ENCODE results near the gene HEPACAM2. TPM values are rescaled to one million over a fixed set of nuclear protein-coding genes. Genes with fewer than 3 reads are reported as not detected.

The HEPACAM2 gene
- total and polyA plus RNA-seq, 2 of the 4 experiments (the other 2 are of a cell fraction) = under 0.01 to 0.05 TPM

- Histone ChIP-seq H3K79me1 (ENCODE audit: low read depth in 1 of 2, low read length in 2 of 2) (no peaks in the 10 kb centered on the region), H3K56ac (ENCODE audit: extremely low read depth, insufficient read depth, low read length) (no peak overlapping the region), H3K27me3 (ENCODE audit: control insufficient read depth, insufficient read depth, low read length) (no peaks in the 10 kb centered on the region), H3K23ac (ENCODE audit: low read depth, low read length) (no peak overlapping the region), H3K27ac (ENCODE audit: insufficient read depth, low read length) (no peak overlapping the region), H4K20me1 (ENCODE audit: insufficient read depth, low read length) (no peaks in the 10 kb centered on the region), H4K8ac (ENCODE audit: low read depth in 2 of 2, low read length in 2 of 2) (no peak overlapping the region), H3K4me3 (ENCODE audit: insufficient read depth, low read depth, low read length) (no peak overlapping the region), H2BK15ac (ENCODE audit: low read depth, low read length) (no peak overlapping the region), H4K5ac (ENCODE audit: low read depth, low read length) (no peak overlapping the region), H3K4me2 (ENCODE audit: low read depth, low read length) (no peak overlapping the region), H3K36me3 (ENCODE audit: control insufficient read depth, insufficient read depth, low read length) (no peaks in the 10 kb centered on the region), H2AFZ (replicated peaks; ENCODE audit: low read length, poor library complexity) (no peak overlapping the region), H2AK9ac (replicated peaks; ENCODE audit: low read depth, low read length, poor library complexity) (no peak overlapping the region), H3K18ac (ENCODE audit: low read depth, low read length) (no peak overlapping the region), H3K4ac (ENCODE audit: low read depth, low read length) (no peak overlapping the region), H3K14ac (replicated peaks; ENCODE audit: low read depth, low read length) (no peak overlapping the region), H2BK20ac (ENCODE audit: low read depth, low read length) (no peak overlapping the region), H4K91ac (ENCODE audit: insufficient read depth, low read depth, low read length) (no peak overlapping the region), H2BK120ac (ENCODE audit: low read depth, low read length) (no peak overlapping the region), H3K4me1 (ENCODE audit: control insufficient read depth, insufficient read depth, low read length) (no peaks in the 10 kb centered on the region), H3K9ac (ENCODE audit: low read depth, low read length) (no peak overlapping the region), H2BK5ac (ENCODE audit: low read depth, low read length, poor library complexity, severe bottlenecking) (no peak overlapping the region), H3K9me3 (ENCODE audit: control insufficient read depth, insufficient read depth, low read length) (no peaks in the 10 kb centered on the region), H2AK5ac (ENCODE audit: low read depth, low read length) (no peak overlapping the region), H3K9me1 (ENCODE audit: insufficient read depth, low read length) (no peaks in the 10 kb centered on the region)
- TF ChIP-seq MAFK (IDR thresholded peaks at IDR 0.05; ENCODE audit: low read depth, low read length) (no peak), RFX5 (IDR thresholded peaks at IDR 0.05; ENCODE audit: low read depth, low read length) (no peak), POLR2A (IDR thresholded peaks at IDR 0.05; ENCODE audit: low read depth, low read length) (no peak), FOS (IDR thresholded peaks at IDR 0.05; ENCODE audit: low read depth, low read length) (no peak), BHLHE40 (IDR thresholded peaks at IDR 0.05; ENCODE audit: low read depth, low read length) (no peak), SMC3 (IDR thresholded peaks at IDR 0.05; ENCODE audit: low read depth, low read length) (no peak), CEBPB (IDR thresholded peaks at IDR 0.05; ENCODE audit: low read depth, low read length) (no peak), USF2 (IDR thresholded peaks at IDR 0.05; ENCODE audit: low read depth, low read length) (no peak), ELK1 (IDR thresholded peaks at IDR 0.05; ENCODE audit: borderline replicate concordance, low read depth, low read length) (no peak), RAD21 (IDR thresholded peaks at IDR 0.05; ENCODE audit: low read length) (no peak), MXI1 (IDR thresholded peaks at IDR 0.05; ENCODE audit: borderline replicate concordance, low read depth, low read length) (no peak), RCOR1 (IDR thresholded peaks at IDR 0.05; ENCODE audit: insufficient replicate concordance, low read length) (no peak), MAZ (IDR thresholded peaks at IDR 0.05; ENCODE audit: borderline replicate concordance, low read depth, low read length) (no peak), CTCF (conservative IDR thresholded peaks at IDR 0.05; ENCODE audit: low read depth, low read length) (no peak), CHD1 (IDR thresholded peaks at IDR 0.05; ENCODE audit: low read depth, low read length) (no peak), NFE2L2 (IDR thresholded peaks at IDR 0.05; ENCODE audit: low read depth, low read length) (no peak)
- intact Hi-C loops (cut with micrococcal nuclease) = no loop called here
- in situ Hi-C loops (cut with MboI; ENCODE audit: low sequenced_read_pairs) = no loop called here
- ATAC-seq (ENCODE audit: low read depth) = no peak
- DNase-seq = no peak
- no TSS peak for BruUV-seq (replicated peaks)
- WGBS, 2 experiments (ENCODE audit: extremely low coverage in 2 of 2, insufficient read length in 1 of 2) = no CpG with 5 or more reads among the region's 1 CpG
- CTCF ChIA-PET = no interaction called here
- dilution Hi-C loops (cut with HindIII; ENCODE audit: low sequenced_read_pairs, unreplicated experiment) = no loop called here
- POLR2A ChIA-PET (ENCODE audit: unreplicated experiment) = no interaction called here
Observed at GRCh38 chr7:93262535-93262934, 36.3 kb upstream of the HEPACAM2 start.

All from IMR-90 (cell line).